H9 (cell line): ENCODE measurements around the gene MATN4. TPM values are rescaled to one million over a fixed set of nuclear protein-coding genes. Genes with fewer than 3 reads are reported as not detected.

Experiments
- DNase-seq: peaks from one replicate; pipeline ENCODE4 v3.0.0-alpha.2; 2017
- H2AFZ ChIP-seq: one replicate; pipeline ENCODE4 v1.6.1; 2013; ENCODE audit warnings: mild to moderate bottlenecking, low read length, control low read depth, moderate library complexity
- H2AK5ac ChIP-seq: 2 replicates; pipeline ENCODE4 v1.6.1; 2013; ENCODE audit warnings: low read length, control low read depth, mixed read lengths; ENCODE audit not compliant: insufficient read length
- H2BK120ac ChIP-seq: one replicate; pipeline ENCODE4 v1.6.1; 2013; ENCODE audit warnings: low read depth, mild to moderate bottlenecking, low read length, control low read depth, inconsistent platforms; ENCODE audit not compliant: poor library complexity, severe bottlenecking
- H2BK12ac ChIP-seq: 2 replicates; pipeline ENCODE4 v1.6.1; 2013; ENCODE audit warnings: low read length, control low read depth, mixed read lengths, low read depth; ENCODE audit not compliant: insufficient read length
- H2BK15ac ChIP-seq: 2 replicates; pipeline ENCODE4 v1.6.1; 2013; ENCODE audit warnings: low read depth, low read length, control low read depth
- H2BK20ac ChIP-seq: one replicate; pipeline ENCODE4 v1.6.1; 2013; ENCODE audit warnings: low read depth, mild to moderate bottlenecking, low read length, control low read depth, inconsistent platforms; ENCODE audit not compliant: poor library complexity, severe bottlenecking
- H2BK5ac ChIP-seq: 2 replicates; pipeline ENCODE4 v1.6.1; 2013; ENCODE audit warnings: low read length, control low read depth, mixed read lengths; ENCODE audit not compliant: insufficient read length
- H3K14ac ChIP-seq: 2 replicates; pipeline ENCODE4 v1.6.1; 2013; ENCODE audit warnings: low read length, control low read depth; ENCODE audit not compliant: insufficient read depth
- H3K18ac ChIP-seq: 2 replicates; pipeline ENCODE4 v1.6.1; 2013; ENCODE audit warnings: low read depth, mild to moderate bottlenecking, mixed read lengths, low read length, control low read depth; ENCODE audit not compliant: insufficient read length
- H3K23ac ChIP-seq: 2 replicates; pipeline ENCODE4 v1.6.1; 2013; ENCODE audit warnings: low read length, control low read depth, mixed read lengths, low read depth; ENCODE audit not compliant: insufficient read length
- H3K23me2 ChIP-seq: 2 replicates; pipeline ENCODE4 v1.6.1; 2013; ENCODE audit warnings: low read depth, mild to moderate bottlenecking, mixed read lengths, low read length, control low read depth; ENCODE audit not compliant: insufficient read length, poor library complexity, severe bottlenecking
- H3K27ac ChIP-seq: 2 replicates; pipeline ENCODE4 v1.5.1; 2013; ENCODE audit warnings: low read length, control low read depth, mixed read lengths, low read depth; ENCODE audit not compliant: insufficient read length
- H3K27me3 ChIP-seq: 2 replicates; pipeline ENCODE4 v1.6.1; 2013; ENCODE audit warnings: low read length, control low read depth, inconsistent platforms; ENCODE audit not compliant: insufficient read depth
- H3K4ac ChIP-seq: 2 replicates; pipeline ENCODE4 v1.6.1; 2013; ENCODE audit warnings: low read depth, mild to moderate bottlenecking, control low read depth, inconsistent platforms, low read length, moderate library complexity
- H3K4me1 ChIP-seq: 2 replicates; pipeline ENCODE4 v1.6.1; 2013; ENCODE audit warnings: low read length, control low read depth, inconsistent platforms; ENCODE audit not compliant: insufficient read depth
- H3K4me2 ChIP-seq: 2 replicates; pipeline ENCODE4 v1.6.1; 2013; ENCODE audit warnings: low read length, control low read depth, mixed read lengths; ENCODE audit not compliant: insufficient read length, insufficient read depth
- H3K56ac ChIP-seq: 2 replicates; pipeline ENCODE4 v1.6.1; 2013; ENCODE audit warnings: low read depth, mild to moderate bottlenecking, mixed read lengths, low read length, control low read depth; ENCODE audit not compliant: insufficient read length
- H3K79me1 ChIP-seq: 2 replicates; pipeline ENCODE4 v1.6.1; 2013; ENCODE audit warnings: low read depth, mild to moderate bottlenecking, moderate library complexity, low read length, control low read depth, inconsistent platforms; ENCODE audit not compliant: insufficient read depth, poor library complexity, severe bottlenecking
- H3K79me2 ChIP-seq: 2 replicates; pipeline ENCODE4 v1.6.1; 2013; ENCODE audit warnings: low read length, control low read depth, inconsistent platforms; ENCODE audit not compliant: insufficient read depth
- H3K9ac ChIP-seq: 2 replicates; pipeline ENCODE4 v1.6.1; 2013; ENCODE audit warnings: low read length, control low read depth, mixed read lengths; ENCODE audit not compliant: insufficient read length; ENCODE audit errors: extremely low read depth
- H3K9me3 ChIP-seq: one replicate; pipeline ENCODE4 v1.6.1; 2013; ENCODE audit warnings: low read depth, low read length, inconsistent platforms; ENCODE audit not compliant: control insufficient read depth
- H3T11ph ChIP-seq: one replicate; pipeline ENCODE4 v1.6.1; 2013; ENCODE audit warnings: mild to moderate bottlenecking, low read length, control low read depth, inconsistent platforms
- H4K20me1 ChIP-seq: one replicate; pipeline ENCODE4 v1.6.1; 2013; ENCODE audit not compliant: control insufficient read depth, insufficient read length, insufficient read depth
- H4K5ac ChIP-seq: 2 replicates; pipeline ENCODE4 v1.6.1; 2013; ENCODE audit warnings: low read depth, mild to moderate bottlenecking, mixed read lengths, low read length, control low read depth; ENCODE audit not compliant: insufficient read length
- H4K8ac ChIP-seq: replicated peaks from 2 replicates; pipeline ENCODE4 v1.6.1; 2013; ENCODE audit warnings: low read length, control low read depth, mixed read lengths, low read depth; ENCODE audit not compliant: insufficient read length
- H4K91ac ChIP-seq: 2 replicates; pipeline ENCODE4 v1.6.1; 2013; ENCODE audit warnings: low read depth, mild to moderate bottlenecking, moderate library complexity, mixed read lengths, low read length, control low read depth; ENCODE audit not compliant: insufficient read length
- H3K27ac Mint-ChIP-seq, 3 experiments: 2 replicates in 2 of 3; 3 replicates in 1 of 3; pipeline ENCODE4 v1.8.0; 2020 to 2021; ENCODE audit warnings: mixed read lengths in 3 of 3, mild to moderate bottlenecking in 1 of 3, moderate library complexity in 1 of 3
- H3K27me3 Mint-ChIP-seq: 2 replicates; pipeline ENCODE4 v1.8.0; 2021; ENCODE audit warnings: low read depth, mild to moderate bottlenecking, moderate library complexity, mixed read lengths
- H3K36me3 Mint-ChIP-seq, 3 experiments: 2 replicates in 2 of 3; 3 replicates in 1 of 3; pipeline ENCODE4 v1.8.0; 2020 to 2021; ENCODE audit warnings: low read depth in 3 of 3, mixed read lengths in 3 of 3; ENCODE audit not compliant: insufficient read depth in 1 of 3
- H3K4me1 Mint-ChIP-seq, 2 experiments: 2 replicates each; pipeline ENCODE4 v1.8.0; 2020; ENCODE audit warnings: mixed read lengths in 2 of 2
- H3K4me3 Mint-ChIP-seq, 2 experiments: 2 replicates in 1 of 2; 3 replicates in 1 of 2; pipeline ENCODE4 v1.8.0; 2020 to 2021; ENCODE audit warnings: mild to moderate bottlenecking in 2 of 2, mixed read lengths in 2 of 2, moderate library complexity in 1 of 2
- H3K9me3 Mint-ChIP-seq, 2 experiments: 2 replicates in 1 of 2; 3 replicates in 1 of 2; pipeline ENCODE4 v1.8.0; 2020; ENCODE audit warnings: mild to moderate bottlenecking in 2 of 2, mixed read lengths in 2 of 2, moderate library complexity in 1 of 2
- WGBS: extraction: QIAGEN DNeasy Blood & Tissue Kit; methylation state at CpG from one replicate; pipeline ENCODE4 v1.1.7; 2013; ENCODE audit warnings: missing lambda C conversion rate, low lambda C conversion rate, mixed read lengths; ENCODE audit not compliant: insufficient read length; ENCODE audit errors: extremely low coverage; 5-methylcytosine and 5-hydroxymethylcytosine counted together
- total RNA-seq: library from RNA; stranded (reverse); gene quantifications from 2 replicates; pipeline ENCODE4 v1.2.1, GENCODE V29; 2021
- TF ChIP-seq, protein P1 (sequence below): fragments of 200-600 bp; sonication (generic); conservative IDR thresholded peaks from 3 replicates; pipeline ENCODE4 v1.8.0; 2021; ENCODE audit warnings: antibody characterized with exemption, mild to moderate bottlenecking

Gene MATN4
- total RNA-seq, 1 experiment from 2014 or later = 0.11 TPM

GRCh38 chr20:45341579-45341938, 33.5 kb upstream of the MATN4 start:
- Histone ChIP-seq H3K9me3 (no peaks in the 10 kb centered on the region), H3K56ac (no peak overlapping the region), H3T11ph (no peak overlapping the region), H3K4me1 (peaks cover 43% of the 10 kb centered on the region), H3K79me2 (peaks cover 5% of the 10 kb centered on the region; the same call in 1 of the 2 replicates), H4K91ac (no peak overlapping the region), H2AFZ (no peak overlapping the region), H3K27me3 (no peaks in the 10 kb centered on the region), H3K79me1 (no peaks in the 10 kb centered on the region), H3K18ac (no peak overlapping the region), H4K8ac (no peak overlapping the region), H3K4ac (no peak overlapping the region), H3K4me2 (peak overlapping the region; percentile 53), H2BK5ac (peak overlapping the region; percentile 4), H3K14ac (peak overlapping the region; percentile 86; the same call in 1 of the 2 replicates), H2BK120ac (no peak overlapping the region), H3K9ac (peak overlapping the region; percentile 30), H2BK20ac (no peak overlapping the region), H2BK12ac (no peak overlapping the region), H3K27ac (peak overlapping the region; percentile 73), H4K20me1 (peaks cover 2% of the 10 kb centered on the region), H3K23ac (no peak overlapping the region), H3K23me2 (peaks cover 3% of the 10 kb centered on the region), H2BK15ac (no peak overlapping the region), H2AK5ac (no peak overlapping the region), H4K5ac (no peak overlapping the region)
- peak overlapping the region; percentile 65 to 76 for H3K4me3 Mint-ChIP-seq
- TF ChIP-seq, protein P1, sequence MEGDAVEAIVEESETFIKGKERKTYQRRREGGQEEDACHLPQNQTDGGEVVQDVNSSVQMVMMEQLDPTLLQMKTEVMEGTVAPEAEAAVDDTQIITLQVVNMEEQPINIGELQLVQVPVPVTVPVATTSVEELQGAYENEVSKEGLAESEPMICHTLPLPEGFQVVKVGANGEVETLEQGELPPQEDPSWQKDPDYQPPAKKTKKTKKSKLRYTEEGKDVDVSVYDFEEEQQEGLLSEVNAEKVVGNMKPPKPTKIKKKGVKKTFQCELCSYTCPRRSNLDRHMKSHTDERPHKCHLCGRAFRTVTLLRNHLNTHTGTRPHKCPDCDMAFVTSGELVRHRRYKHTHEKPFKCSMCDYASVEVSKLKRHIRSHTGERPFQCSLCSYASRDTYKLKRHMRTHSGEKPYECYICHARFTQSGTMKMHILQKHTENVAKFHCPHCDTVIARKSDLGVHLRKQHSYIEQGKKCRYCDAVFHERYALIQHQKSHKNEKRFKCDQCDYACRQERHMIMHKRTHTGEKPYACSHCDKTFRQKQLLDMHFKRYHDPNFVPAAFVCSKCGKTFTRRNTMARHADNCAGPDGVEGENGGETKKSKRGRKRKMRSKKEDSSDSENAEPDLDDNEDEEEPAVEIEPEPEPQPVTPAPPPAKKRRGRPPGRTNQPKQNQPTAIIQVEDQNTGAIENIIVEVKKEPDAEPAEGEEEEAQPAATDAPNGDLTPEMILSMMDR = no peak
- peaks cover 97 to 100% of the 10 kb centered on the region in 2 experiments for H3K4me1 Mint-ChIP-seq
- H3K27me3 Mint-ChIP-seq = no peaks in the 10 kb centered on the region; the same call in 1 of the 2 replicates
- DNase-seq = no peak
- H3K36me3 Mint-ChIP-seq = peaks cover 3 to 12% (median 5%) of the 10 kb centered on the region in 3 experiments; a peak in 4 of 7 replicates
- H3K27ac Mint-ChIP-seq = peak overlapping the region; percentile 96 to 99 (median 98)
- H3K9me3 Mint-ChIP-seq = no peaks in the 10 kb centered on the region
- whole genome bisulfite sequencing = no CpG with 5 or more reads among the region's 3 CpGs
